ENCODE results near the gene GABBR1. TPM values are rescaled to one million over a fixed set of nuclear protein-coding genes. Genes with fewer than 3 reads are reported as not detected.

Gene GABBR1
- total RNA-seq, 2 donors from 2014 or later: 16.4 to 32.0 TPM

GRCh38 chr6:29561091-29561490, 71.9 kb downstream of the GABBR1 start:
- H3K4me1 ChIP-seq: no peaks in the 10 kb centered on the region
- H3K9me3 ChIP-seq: no peaks in the 10 kb centered on the region
- no peaks in the 10 kb centered on the region for H3K36me3 ChIP-seq
- no peak for TF ChIP-seq CTCF (IDR thresholded peaks at IDR 0.05)
- H3K27me3 ChIP-seq: no peaks in the 10 kb centered on the region
- no peak overlapping the region for H3K27ac ChIP-seq
- no peak for DNase-seq (ENCODE audit: low spot score)
- H3K4me3 ChIP-seq: no peak overlapping the region

DNA sequence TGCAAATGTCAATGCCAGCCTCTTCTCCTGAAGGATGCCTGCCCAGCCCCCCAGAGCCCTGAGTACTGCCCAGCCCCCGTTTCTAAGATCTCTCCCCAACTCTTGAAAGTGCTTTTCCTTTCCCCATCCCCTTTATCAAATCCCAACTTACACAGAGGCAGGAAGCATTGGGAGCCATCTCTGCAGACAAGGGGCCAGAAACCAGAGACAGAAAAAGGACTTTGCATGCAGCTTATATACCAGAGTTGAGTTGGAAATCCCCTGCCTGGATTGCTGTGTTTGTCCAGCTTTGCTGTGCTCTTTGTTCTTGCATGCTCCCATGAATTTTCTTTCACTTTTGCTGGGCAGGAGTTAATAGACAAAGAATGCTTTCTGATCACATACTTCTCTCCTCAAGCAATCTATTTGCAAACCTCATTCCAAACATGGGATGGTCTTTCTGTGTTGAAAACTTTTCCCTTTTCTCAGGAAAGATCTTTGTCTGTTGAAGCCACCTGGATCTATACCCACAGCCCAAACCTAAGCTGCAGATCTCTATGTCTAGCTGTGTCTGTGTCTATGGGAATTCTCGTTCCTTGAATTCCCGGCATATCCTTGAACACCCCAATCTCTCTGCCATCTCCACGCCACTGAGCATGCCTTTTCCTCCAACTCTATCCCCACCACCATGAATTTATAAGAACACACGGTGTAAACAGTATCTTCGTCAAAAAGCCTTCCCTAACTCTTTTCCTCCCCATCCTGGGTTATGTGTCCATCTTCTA, 73.3 kb downstream of the GABBR1 start, which contains the start of gene UBD:
Gene UBD, minus strand, starts transcription at position 209 of the 764 bp plus-strand sequence. Its CDS starts 31 bp downstream, at position 178.
- TF ChIP-seq CTCF (IDR thresholded peaks at IDR 0.05): no peak
- H3K4me1 ChIP-seq: no peaks in the 10 kb centered on the region
- no peaks in the 10 kb centered on the region for H3K9me3 ChIP-seq
- no peak for DNase-seq (ENCODE audit: low spot score)
- H3K27me3 ChIP-seq: peaks cover 3 to 4% of the 10 kb centered on the region in 2 donors
- no peak within 1 kb of the TSS for H3K27ac ChIP-seq
- no peak within 1 kb of the TSS for H3K4me3 ChIP-seq
- no peaks in the 10 kb centered on the region for H3K36me3 ChIP-seq

DNA sequence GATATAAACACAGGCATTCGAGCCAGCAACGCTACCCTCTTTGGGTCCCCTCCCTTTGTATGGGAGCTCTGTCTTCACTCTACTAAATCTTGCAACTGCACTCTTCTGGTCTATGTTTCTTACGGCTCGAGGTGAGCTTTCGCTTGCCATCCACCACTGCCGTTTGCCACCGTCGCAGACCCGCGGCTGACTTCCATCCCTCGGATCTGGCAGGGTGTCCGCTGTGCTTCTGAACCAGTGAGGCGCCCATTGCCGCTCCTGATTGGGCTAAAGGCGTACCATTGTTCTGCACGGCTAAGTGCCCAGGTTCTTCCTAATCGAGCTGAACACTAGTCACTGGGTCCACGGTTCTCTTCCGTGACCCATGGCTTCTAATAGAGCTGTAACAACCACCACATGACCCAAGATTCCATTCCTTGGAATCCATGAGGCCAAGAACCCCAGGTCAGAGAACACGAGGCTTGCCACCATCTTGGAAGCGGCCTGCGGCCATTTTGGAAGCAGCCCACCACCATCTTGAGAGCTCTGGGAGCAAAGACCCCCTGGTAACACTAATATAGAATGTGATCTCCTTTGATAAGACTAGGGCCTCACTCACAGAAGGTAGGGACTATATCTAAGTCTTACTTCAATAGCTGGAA, 74.4 kb downstream of the GABBR1 start:
- H3K4me1 ChIP-seq: peaks cover 0 to 6% of the 10 kb centered on the region in 2 donors
- TF ChIP-seq CTCF (IDR thresholded peaks at IDR 0.05): no peak
- no peaks in the 10 kb centered on the region for H3K36me3 ChIP-seq
- peaks cover 3 to 10% of the 10 kb centered on the region in 2 donors for H3K27me3 ChIP-seq
- DNase-seq (ENCODE audit: low spot score): no peak
- no peaks in the 10 kb centered on the region for H3K9me3 ChIP-seq
- no peak overlapping the region for H3K4me3 ChIP-seq
- no peak overlapping the region for H3K27ac ChIP-seq

- no peak overlapping the region for H3K4me3 ChIP-seq
- H3K27me3 ChIP-seq: peaks cover 3 to 10% of the 10 kb centered on the region in 2 donors
- no peak for DNase-seq (ENCODE audit: low spot score)
- H3K4me1 ChIP-seq: peaks cover 0 to 15% of the 10 kb centered on the region in 2 donors
- H3K9me3 ChIP-seq: no peaks in the 10 kb centered on the region
- no peak overlapping the region for H3K27ac ChIP-seq
- no peaks in the 10 kb centered on the region for H3K36me3 ChIP-seq
- TF ChIP-seq CTCF (IDR thresholded peaks at IDR 0.05): no peak
Observed at GRCh38 chr6:29557320-29557719, 75.7 kb downstream of the GABBR1 start.

DNA sequence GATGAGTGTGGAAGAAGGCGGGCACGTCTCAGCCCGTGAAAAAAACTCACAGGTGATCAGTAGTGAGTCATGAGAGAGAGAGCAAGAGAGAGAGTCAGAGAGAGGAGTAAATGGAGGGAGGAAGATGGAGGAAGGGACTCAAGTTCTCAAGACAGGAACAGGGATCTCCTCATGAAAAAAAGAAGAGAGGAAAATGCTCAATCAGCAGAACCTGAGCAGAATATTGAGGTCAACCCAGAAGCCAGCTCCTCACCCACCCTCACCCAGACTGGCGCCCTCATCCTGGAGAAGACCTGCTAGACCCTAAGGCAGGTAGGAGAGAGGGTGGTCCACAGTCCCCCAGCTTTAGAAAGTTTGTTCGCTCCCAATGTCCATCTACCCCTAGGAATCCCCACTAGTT, 78.2 kb downstream of the GABBR1 start:
- H3K36me3 ChIP-seq: no peaks in the 10 kb centered on the region
- no peak overlapping the region for H3K4me3 ChIP-seq
- no peak overlapping the region for H3K27ac ChIP-seq
- H3K4me1 ChIP-seq: peaks cover 0 to 15% of the 10 kb centered on the region in 2 donors
- no peaks in the 10 kb centered on the region for H3K9me3 ChIP-seq
- DNase-seq (ENCODE audit: low spot score): no peak
- peaks cover 3 to 10% of the 10 kb centered on the region in 2 donors for H3K27me3 ChIP-seq
- TF ChIP-seq CTCF (IDR thresholded peaks at IDR 0.05): no peak

Data from right atrium auricular region (tissue), 2 donors.